K562 (cell line): ENCODE data around the gene ZNF593OS. TPM values are rescaled to one million over a fixed set of nuclear protein-coding genes. Genes with fewer than 3 reads are reported as not detected.

ENCODE experiments used
- ATAC-seq: fragments of 200-7000 bp; cut with Tn5 transposase; 3 replicates; pipeline ENCODE4 v1.9.1; 2020; ENCODE audit warnings: moderate library complexity
- BruUV-seq: library from RNA; stranded (reverse); fragments of 400-500 nt; replicated peaks from 2 replicates; lab custom pipeline; 2021; lab: Mats Ljungman, UMichigan
- CTCF ChIA-PET: fragments of 300-600 bp; formaldehyde crosslinking; extraction: SDS; loops from one replicate; lab custom pipeline; 2021; ENCODE audit warnings: low intra/inter-chr PET ratio; lab: Yijun Ruan, JAX
- POLR2A ChIA-PET: fragments of 300-600, 350-650 bp; sonication (Branson Sonifier 250); formaldehyde crosslinking; extraction: SDS; loops from one replicate; lab custom pipeline; 2021; ENCODE audit warnings: antibody characterized with exemption, inconsistent platforms; lab: Yijun Ruan, JAX
- DNase-seq, 4 experiments: peaks; one replicate each; pipeline versions ENCODE4 v3.0.0 to v3.0.0-alpha.2; 2011 to 2018; ENCODE audit warnings: low spot score in 3 of 4, mixed read lengths in 3 of 4; ENCODE audit errors: extremely low read depth in 1 of 4
- FAIRE-seq: peaks from 2 replicates; lab custom pipeline; 2011; peaks lifted over from hg19 to GRCh38; lab: Jason Lieb, UNC
- H2AFZ ChIP-seq: 2 replicates; pipeline ENCODE4 v1.6.0; 2011; ENCODE audit warnings: low read depth, low read length, control low read depth, inconsistent platforms
- H3K27ac ChIP-seq: fragments of 200-600 bp; 3 replicates; pipeline ENCODE4 v1.8.0; 2011; ENCODE audit warnings: low read depth, mild to moderate bottlenecking, control low read depth, inconsistent platforms, low read length, moderate library complexity, mixed read lengths; ENCODE audit errors: extremely low read depth
- H3K27me3 ChIP-seq, 2 experiments: fragments of 300-600 bp in 1 of 2; 2 replicates in 1 of 2; 3 replicates in 1 of 2; pipeline versions ENCODE4 v1.6.0 to v1.8.0; 2011; ENCODE audit warnings: inconsistent platforms in 2 of 2, low read length in 2 of 2, mild to moderate bottlenecking in 1 of 2, mixed read lengths in 1 of 2, moderate library complexity in 1 of 2; ENCODE audit not compliant: control insufficient read depth in 2 of 2, insufficient read depth in 2 of 2
- H3K36me3 ChIP-seq: fragments of 300-600 bp; 3 replicates; pipeline ENCODE4 v1.8.0; 2011; ENCODE audit warnings: mild to moderate bottlenecking, low read length, inconsistent platforms; ENCODE audit not compliant: control insufficient read depth, insufficient read depth
- H3K4me1 ChIP-seq, 2 experiments: fragments of 200-600 bp in 1 of 2; replicated peaks in 1 of 2; 2 replicates in 1 of 2; 3 replicates in 1 of 2; pipeline versions ENCODE4 v1.5.1 to v1.8.0; 2011; ENCODE audit warnings: inconsistent platforms in 2 of 2, low read length in 2 of 2, mild to moderate bottlenecking in 1 of 2, mixed read lengths in 1 of 2, moderate library complexity in 1 of 2; ENCODE audit not compliant: control insufficient read depth in 2 of 2, insufficient read depth in 2 of 2
- H3K4me2 ChIP-seq: 2 replicates; pipeline ENCODE4 v1.6.1; 2011; ENCODE audit warnings: low read length, control low read depth, inconsistent platforms, mixed read lengths; ENCODE audit not compliant: insufficient read depth
- H3K4me3 ChIP-seq: fragments of 200-600 bp; sonication (generic), shearing (Covaris generic); 2 replicates; pipeline ENCODE4 v1.5.1; 2016; ENCODE audit warnings: control low read depth, inconsistent platforms
- H3K79me2 ChIP-seq: fragments of 200-600 bp; 3 replicates; pipeline ENCODE4 v1.8.0; 2011; ENCODE audit warnings: low read length, inconsistent platforms; ENCODE audit not compliant: control insufficient read depth, insufficient read depth
- H3K9ac ChIP-seq, 2 experiments: 2 replicates each; pipeline versions ENCODE4 v1.6.0 to v1.6.1; 2011; ENCODE audit warnings: low read depth in 2 of 2, low read length in 2 of 2, control low read depth in 1 of 2, inconsistent platforms in 1 of 2, mild to moderate bottlenecking in 1 of 2, mixed read lengths in 1 of 2; ENCODE audit not compliant: insufficient read depth in 1 of 2
- H3K9me1 ChIP-seq: one replicate; pipeline ENCODE4 v1.6.0; 2011; ENCODE audit warnings: inconsistent platforms, mild to moderate bottlenecking, low read length, moderate library complexity; ENCODE audit not compliant: control insufficient read depth, insufficient read depth
- H3K9me3 ChIP-seq: replicated peaks from 2 replicates; pipeline ENCODE4 v1.5.1; 2011; ENCODE audit warnings: low read depth, low read length, inconsistent platforms; ENCODE audit not compliant: control insufficient read depth, insufficient read depth
- H4K20me1 ChIP-seq: replicated peaks from 2 replicates; pipeline ENCODE4 v1.6.1; 2011; ENCODE audit warnings: low read length, inconsistent platforms, mixed read lengths; ENCODE audit not compliant: control insufficient read depth, insufficient read depth
- BRCA1 ChIP-seq, 2 experiments: fragments of 450-650 bp in 1 of 2; sonication (generic) in 1 of 2; formaldehyde crosslinking in 1 of 2; IDR thresholded peaks; 2 replicates each; pipeline versions ENCODE4 v1.5.0 to v1.6.1; 2017 to 2020; ENCODE audit warnings: mild to moderate bottlenecking in 1 of 2, missing genetic modification reagents in 1 of 2
- CCAR2 ChIP-seq: fragments of 200-400 bp; formaldehyde crosslinking; IDR thresholded peaks from 2 replicates; pipeline ENCODE4 v1.6.1; 2017; ENCODE audit warnings: mild to moderate bottlenecking, low read depth, low read length
- CEBPG ChIP-seq, 3 experiments: fragments of 200-800 bp in 1 of 3; sonication (Bioruptor generic) in 1 of 3; sonication (generic) in 1 of 3; formaldehyde crosslinking in 1 of 3; IDR thresholded peaks in 2 of 3; conservative IDR thresholded peaks in 1 of 3; 2 replicates each; pipeline versions ENCODE4 v1.6.1 to v1.8.0; 2016 to 2022; ENCODE audit warnings: missing compliant biosample characterization in 2 of 3, missing genetic modification characterization in 2 of 3, mild to moderate bottlenecking in 1 of 3, missing genetic modification reagents in 1 of 3
- HNRNPK ChIP-seq: fragments of 200-400 bp; formaldehyde crosslinking; IDR thresholded peaks from one replicate; pipeline ENCODE4 v1.6.1; 2018; ENCODE audit warnings: mild to moderate bottlenecking, low read depth, low read length; ENCODE audit not compliant: poor library complexity, severe bottlenecking
- MBD2 ChIP-seq: sonication (generic); IDR thresholded peaks from 2 replicates; pipeline ENCODE4 v1.6.1; 2016; ENCODE audit warnings: low read depth, borderline replicate concordance
- NFATC3 ChIP-seq: fragments of 450-650 bp; IDR thresholded peaks from 2 replicates; pipeline ENCODE4 v1.6.1; 2017; ENCODE audit warnings: mild to moderate bottlenecking
- NFE2L1 ChIP-seq: fragments of 450-650 bp; IDR thresholded peaks from 2 replicates; pipeline ENCODE4 v1.6.1; 2016; ENCODE audit warnings: missing genetic modification characterization, low read depth, mild to moderate bottlenecking, missing compliant biosample characterization, moderate library complexity, borderline replicate concordance
- PHB2 ChIP-seq: fragments of 450-650 bp; IDR thresholded peaks from 2 replicates; pipeline ENCODE4 v1.6.1; 2017; ENCODE audit warnings: low read depth
- SMAD1 ChIP-seq: fragments of 150-350 bp; IDR thresholded peaks from 2 replicates; pipeline ENCODE4 v1.6.1; 2014; ENCODE audit warnings: low read length, low read depth; ENCODE audit not compliant: partially characterized antibody
- SMAD3 ChIP-seq: fragments of 450-650 bp; formaldehyde crosslinking; conservative IDR thresholded peaks from 2 replicates; pipeline ENCODE4 v1.4.0; 2020; ENCODE audit warnings: mild to moderate bottlenecking
- STAT5A ChIP-seq: IDR thresholded peaks from 2 replicates; pipeline ENCODE4 v1.6.1; 2012; ENCODE audit warnings: low read length, inconsistent platforms, borderline replicate concordance
- TRIM24 ChIP-seq, 2 experiments: fragments of 450-650 bp; IDR thresholded peaks; 2 replicates each; pipeline ENCODE4 v1.6.1; 2016
- WHSC1 ChIP-seq: IDR thresholded peaks from one replicate; pipeline ENCODE4 v1.6.1; 2012; ENCODE audit warnings: low read length, control low read depth, inconsistent platforms
- XRCC4 ChIP-seq: IDR thresholded peaks from one replicate; pipeline ENCODE4 v1.6.1; 2011; ENCODE audit not compliant: insufficient read depth, insufficient read length; ENCODE audit errors: extremely low read depth
- ZNF143 ChIP-seq: sonication (generic); formaldehyde crosslinking; IDR thresholded peaks from 2 replicates; pipeline ENCODE4 v1.9.0; 2022; ENCODE audit warnings: mild to moderate bottlenecking, missing genetic modification reagents
- ZNF146 ChIP-seq: IDR thresholded peaks from one replicate; pipeline ENCODE4 v1.6.1; 2018; ENCODE audit warnings: missing compliant biosample characterization; ENCODE audit not compliant: unreplicated experiment
- ZNF354B ChIP-seq: fragments of 250-450 bp; sonication (Bioruptor Pico); IDR thresholded peaks from 2 replicates; pipeline ENCODE4 v1.4.0; 2020
- ZNF431 ChIP-seq: sonication (generic); formaldehyde crosslinking; IDR thresholded peaks from 2 replicates; pipeline ENCODE4 v1.8.0; 2022; ENCODE audit warnings: mild to moderate bottlenecking, missing genetic modification reagents
- WGBS: fragments of 100-300 bp; shearing (Covaris generic); methylation state at CpG from one replicate; pipeline ENCODE4 v1.1.6; 2016; ENCODE audit warnings: low coverage, mixed read lengths; ENCODE audit not compliant: insufficient coverage; ENCODE audit errors: missing lambda C conversion rate; 5-methylcytosine and 5-hydroxymethylcytosine counted together
- in situ Hi-C: fragments of 300-500 bp; cut with MboI; formaldehyde crosslinking; loops from 4 replicates; pipeline ENCODE4 v1.15.0; 2018; ENCODE audit warnings: inconsistent platforms, mixed read lengths
- intact Hi-C: fragments of 100-400 bp; cut with micrococcal nuclease; formaldehyde crosslinking; loops from 2 replicates; pipeline ENCODE4 v1.14.2; 2022
- polyA plus RNA-seq, 8 experiments: library from polyadenylated mRNA; depleted of rRNA in 4 of 8; stranded (reverse) in 5 of 8; unstranded in 3 of 8; fragments of >200 nt; fragmentation: Nextera tagmentation in 2 of 8; fragmentation: Illumina TruSeq in 1 of 8; extraction: Ambion mirVana in 2 of 8; extraction: Trizol in 1 of 8; gene quantifications; 2 replicates each; pipeline versions ENCODE4 v1.2.1 to v1.2.3, GENCODE V29; 2011 to 2014; ENCODE audit warnings: inconsistent platforms in 1 of 8, missing spikeins in 1 of 8
- total RNA-seq, 7 experiments: library from RNA; depleted of rRNA in 6 of 7; stranded (reverse); fragments of >200 nt in 6 of 7; fragmentation: Illumina TruSeq in 2 of 7; extraction: Trizol in 2 of 7; gene quantifications; 2 replicates each; pipeline versions ENCODE4 v1.2.1 to v1.2.3, GENCODE V29; 2011 to 2021; ENCODE audit warnings: low replicate concordance in 1 of 7
- TF ChIP-seq, protein P1 (sequence below): fragments of 450-650 bp; formaldehyde crosslinking; IDR thresholded peaks from 2 replicates; pipeline ENCODE4 v1.4.0; 2020; ENCODE audit warnings: mild to moderate bottlenecking, mixed read lengths
- TF ChIP-seq, protein P2 (sequence below): sonication (generic); formaldehyde crosslinking; IDR thresholded peaks from 2 replicates; pipeline ENCODE4 v1.8.1; 2023; ENCODE audit warnings: mild to moderate bottlenecking, missing genetic modification reagents

Gene ZNF593OS
- total and polyA plus RNA-seq, 9 of the 15 experiments (the other 6 are each of a cell fraction or from before 2014, with no cell fraction given), result 0.24 to 0.27 TPM; not detected in 7

DNA sequence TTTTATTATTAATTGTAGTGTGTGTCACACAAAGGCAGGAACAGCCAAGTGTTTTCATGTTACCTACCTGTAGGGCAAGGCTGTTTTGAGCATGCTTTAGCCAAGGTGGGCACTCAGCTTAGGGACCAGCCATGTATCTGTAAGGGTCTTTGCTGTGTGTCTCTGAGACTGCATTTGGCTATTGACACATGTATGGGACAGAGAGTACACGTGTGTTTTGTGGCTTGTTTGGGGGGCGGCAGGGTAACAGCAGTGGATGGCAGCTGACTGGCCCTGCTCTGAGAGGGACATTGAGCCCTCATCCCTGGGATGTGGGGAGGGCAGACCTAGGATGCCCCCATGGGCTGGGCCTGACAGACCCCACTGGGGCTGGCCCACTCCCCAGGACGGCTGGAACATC, 25.7 kb upstream of the ZNF593OS start:
- ChIA-PET CTCF (no interaction called here), POLR2A (interaction anchor here (0.7 kb wide), 1 partner anchor 182 kb away, joined by 3 read pairs; no protein-coding TSS in a partner anchor)
- DNase-seq, result no peak
- no peaks in the 10 kb centered on the region for H3K36me3 ChIP-seq
- ATAC-seq, result no peak
- H2AFZ ChIP-seq, result no peak overlapping the region
- no TSS peak for BruUV-seq
- in situ Hi-C loops (no loop called here), intact Hi-C loops (no loop called here)
- H3K79me2 ChIP-seq, result no peaks in the 10 kb centered on the region
- H3K9me3 ChIP-seq, result no peaks in the 10 kb centered on the region
- H4K20me1 ChIP-seq, result no peaks in the 10 kb centered on the region
- no peak overlapping the region for H3K4me3 ChIP-seq
- H3K27ac ChIP-seq, result no peak overlapping the region
- peaks cover 23 to 26% of the 10 kb centered on the region in 2 experiments for H3K4me1 ChIP-seq
- FAIRE-seq, result no peak
- whole genome bisulfite sequencing, result 38% methylated on average over 3 of the region's 3 CpGs
- H3K9me1 ChIP-seq, result no peaks in the 10 kb centered on the region
- TF ChIP-seq NFATC3 (no peak), CCAR2 (no peak), ZNF431 (CRISPR knock-in tag) (no peak), XRCC4 (no peak), STAT5A (no peak), ZNF354B (CRISPR knock-in tag) (no peak), MBD2 (no peak), NFE2L1 (tag) (no peak), CEBPG (CRISPR knock-in tag; IDR thresholded peaks at IDR 0.05) (no peak), CEBPG (tag; conservative IDR thresholded peaks at IDR 0.05 in 1 of 2, IDR thresholded peaks at IDR 0.05 in 1 of 2) (no peak), BRCA1 (IDR thresholded peaks at IDR 0.05) (no peak), BRCA1 (CRISPR knock-in tag; IDR thresholded peaks at IDR 0.05) (no peak), SMAD3 (CRISPR knock-in tag) (no peak), HNRNPK (no peak), ZNF146 (CRISPR knock-in tag) (no peak), WHSC1 (no peak), TRIM24 (IDR thresholded peaks at IDR 0.05) (no peak), ZNF143 (CRISPR knock-in tag) (no peak), SMAD1 (no peak), PHB2 (no peak)
- TF ChIP-seq, protein P1, sequence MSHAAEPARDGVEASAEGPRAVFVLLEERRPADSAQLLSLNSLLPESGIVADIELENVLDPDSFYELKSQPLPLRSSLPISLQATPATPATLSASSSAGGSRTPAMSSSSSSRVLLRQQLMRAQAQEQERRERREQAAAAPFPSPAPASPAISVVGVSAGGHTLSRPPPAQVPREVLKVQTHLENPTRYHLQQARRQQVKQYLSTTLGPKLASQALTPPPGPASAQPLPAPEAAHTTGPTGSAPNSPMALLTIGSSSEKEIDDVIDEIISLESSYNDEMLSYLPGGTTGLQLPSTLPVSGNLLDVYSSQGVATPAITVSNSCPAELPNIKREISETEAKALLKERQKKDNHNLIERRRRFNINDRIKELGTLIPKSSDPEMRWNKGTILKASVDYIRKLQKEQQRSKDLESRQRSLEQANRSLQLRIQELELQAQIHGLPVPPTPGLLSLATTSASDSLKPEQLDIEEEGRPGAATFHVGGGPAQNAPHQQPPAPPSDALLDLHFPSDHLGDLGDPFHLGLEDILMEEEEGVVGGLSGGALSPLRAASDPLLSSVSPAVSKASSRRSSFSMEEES (CRISPR knock-in tag), result no peak
- TF ChIP-seq, protein P2, sequence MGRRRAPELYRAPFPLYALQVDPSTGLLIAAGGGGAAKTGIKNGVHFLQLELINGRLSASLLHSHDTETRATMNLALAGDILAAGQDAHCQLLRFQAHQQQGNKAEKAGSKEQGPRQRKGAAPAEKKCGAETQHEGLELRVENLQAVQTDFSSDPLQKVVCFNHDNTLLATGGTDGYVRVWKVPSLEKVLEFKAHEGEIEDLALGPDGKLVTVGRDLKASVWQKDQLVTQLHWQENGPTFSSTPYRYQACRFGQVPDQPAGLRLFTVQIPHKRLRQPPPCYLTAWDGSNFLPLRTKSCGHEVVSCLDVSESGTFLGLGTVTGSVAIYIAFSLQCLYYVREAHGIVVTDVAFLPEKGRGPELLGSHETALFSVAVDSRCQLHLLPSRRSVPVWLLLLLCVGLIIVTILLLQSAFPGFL (CRISPR knock-in tag), result no peak
- no peak overlapping the region for H3K9ac ChIP-seq
- H3K4me2 ChIP-seq, result no peak overlapping the region
- H3K27me3 ChIP-seq, result no peaks in the 10 kb centered on the region
